ENCODE measurements around the gene RPL19.

- TF ChIP-seq EZH2 (IDR thresholded peaks at IDR 0.05) (no peak), POLR2AphosphoS5 (IDR thresholded peaks at IDR 0.05; ENCODE audit: borderline replicate concordance, low read depth, low read length) (no peak), FOXP2 (optimal IDR thresholded peaks at IDR 0.05; ENCODE audit: control extremely low read depth, extremely low read length, insufficient read depth) (no peak)
These were observed 33.4 kb upstream of the RPL19 start for GRCh38 chr17:39166437-39167335.

Data from SK-N-MC (cell line).